T-helper 9 cell (primary cell): ENCODE measurements around the gene CERT1.
"Not testable (repeated sequence)": the region's sequence is repeated elsewhere in the genome, so short reads cannot be mapped to it uniquely, and the experiment has no call there.

ENCODE experiments used
- DNase-seq: peaks from one replicate; pipeline ENCODE4 v3.0.0-alpha.2; 2020

Gene CERT1

DNA sequence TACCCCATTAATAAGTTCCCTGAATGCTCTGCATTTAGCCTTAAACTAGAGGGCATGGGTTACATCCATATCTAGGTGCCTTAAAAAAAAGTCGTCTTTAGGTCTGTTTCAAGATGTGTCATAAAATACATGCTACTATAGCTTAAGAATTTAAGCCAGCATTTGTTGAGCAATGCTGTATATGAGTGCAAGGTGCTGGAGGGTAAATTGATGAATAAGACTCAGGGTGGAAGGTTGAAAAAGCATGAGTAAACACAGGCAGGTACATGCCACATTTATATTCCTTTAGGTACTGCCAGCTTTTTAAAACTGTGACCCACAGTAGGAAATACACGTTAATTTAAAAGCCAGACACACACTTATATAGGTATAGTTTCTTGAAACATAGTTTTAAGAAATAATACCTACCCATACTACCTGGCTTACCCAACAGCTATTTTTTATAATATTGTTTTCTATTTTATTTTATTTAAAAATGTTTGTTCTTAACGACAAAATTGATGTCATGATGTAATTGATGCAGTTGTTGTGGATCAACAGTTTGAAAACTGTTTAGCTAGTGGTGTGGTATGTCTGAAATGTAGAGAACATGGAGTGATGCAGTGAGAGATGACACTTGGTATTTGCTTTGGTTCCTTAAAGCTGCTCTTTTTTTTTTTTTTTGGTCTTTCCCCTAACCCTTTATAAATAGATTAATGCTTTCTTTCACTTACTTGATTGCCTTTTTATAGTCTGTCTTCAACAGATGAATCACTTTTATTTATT, 170.5 kb downstream of the CERT1 start:
- no peak for DNase-seq

- DNase-seq = no peak
Observed at GRCh38 chr5:75338408-75338807, 173.0 kb downstream of the CERT1 start.

- peak; percentile 20 for DNase-seq
Observed at GRCh38 chr5:75337366-75338021, 173.9 kb downstream of the CERT1 start.

DNA sequence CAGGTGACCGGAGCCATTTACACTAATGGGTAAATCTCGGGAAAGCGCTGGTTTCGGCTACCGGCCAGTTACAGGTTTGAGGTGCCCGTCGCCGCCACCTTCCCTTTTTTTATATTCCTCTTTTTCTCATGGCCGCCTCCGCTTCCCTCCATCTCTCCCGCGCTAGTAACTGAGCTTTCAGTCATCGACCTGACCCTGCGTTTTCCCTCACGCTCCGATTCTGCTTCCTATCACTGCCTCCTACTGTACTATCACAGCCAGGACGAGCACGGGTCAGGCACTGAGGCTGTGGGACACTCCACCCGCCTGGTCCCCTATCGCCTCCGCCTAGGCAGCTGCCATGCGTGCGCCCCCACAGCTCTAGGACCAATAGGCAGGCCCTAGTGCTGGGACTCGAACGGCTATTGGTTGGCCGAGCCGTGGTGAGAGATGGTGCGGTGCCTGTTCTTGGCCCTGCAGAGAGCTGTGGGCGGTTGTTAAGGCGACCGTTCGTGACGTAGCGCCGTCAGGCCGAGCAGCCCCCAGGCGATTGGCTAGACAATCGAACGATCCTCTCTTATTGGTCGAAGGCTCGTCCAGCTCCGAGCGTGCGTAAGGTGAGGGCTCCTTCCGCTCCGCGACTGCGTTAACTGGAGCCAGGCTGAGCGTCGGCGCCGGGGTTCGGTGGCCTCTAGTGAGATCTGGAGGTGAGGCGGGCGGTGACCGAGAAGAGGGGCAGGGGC, 174.7 kb downstream of the CERT1 start, which contains the start of gene HMGCR:
HMGCR (plus strand) TSS at position 606 of the 722 bp plus-strand sequence. CDS start 5,386 bp downstream, outside the sequence.
- peak; percentile 92 for DNase-seq

GRCh38 chr5:75335952-75336614, 175.3 kb downstream of the CERT1 start:
- DNase-seq = peak; percentile 2

GRCh38 chr5:75335486-75335885, 175.9 kb downstream of the CERT1 start:
- DNase-seq = no peak

DNA sequence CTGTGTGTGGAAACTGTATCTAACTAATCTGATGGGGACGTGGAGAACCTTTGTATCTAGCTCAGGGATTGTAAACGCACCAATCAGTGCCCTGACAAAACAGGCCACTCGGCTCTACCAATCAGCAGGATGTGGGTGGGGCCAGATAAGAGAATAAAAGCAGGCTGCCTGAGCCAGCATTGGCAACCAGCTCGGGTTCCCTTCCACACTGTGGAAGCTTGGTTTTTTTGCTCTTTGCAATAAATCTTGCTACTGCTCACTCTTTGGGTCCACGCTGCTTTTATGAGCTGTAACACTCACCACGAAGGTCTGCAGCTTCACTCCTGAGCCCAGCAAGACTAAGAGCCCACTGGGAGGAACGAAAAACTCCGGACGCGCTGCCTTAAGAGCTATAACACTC, 177.0 kb downstream of the CERT1 start:
- DNase-seq = not testable (repeated sequence)

DNA sequence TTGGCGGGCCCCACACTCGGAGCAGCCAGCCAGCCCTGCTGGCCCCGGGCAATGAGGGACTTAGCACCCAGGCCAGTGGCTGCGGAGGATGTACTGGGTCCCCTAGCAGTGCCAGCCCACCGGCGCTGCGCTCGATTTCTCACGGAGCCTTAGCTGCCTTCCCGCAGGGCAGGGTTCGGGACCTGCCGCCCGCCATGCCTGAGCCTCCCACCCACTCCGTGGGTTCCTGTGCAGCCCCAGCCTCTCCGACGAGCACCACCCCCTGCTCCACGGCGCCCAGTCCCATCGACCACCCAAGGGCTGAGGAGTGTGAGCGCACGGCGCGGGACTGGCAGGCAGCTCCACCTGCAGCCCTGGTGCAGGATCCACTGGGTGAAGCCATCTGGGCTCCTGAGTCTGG, 177.7 kb downstream of the CERT1 start:
- DNase-seq = not testable (repeated sequence)

- DNase-seq = no peak
Observed at GRCh38 chr5:75331095-75332090, 180.0 kb downstream of the CERT1 start.

DNA sequence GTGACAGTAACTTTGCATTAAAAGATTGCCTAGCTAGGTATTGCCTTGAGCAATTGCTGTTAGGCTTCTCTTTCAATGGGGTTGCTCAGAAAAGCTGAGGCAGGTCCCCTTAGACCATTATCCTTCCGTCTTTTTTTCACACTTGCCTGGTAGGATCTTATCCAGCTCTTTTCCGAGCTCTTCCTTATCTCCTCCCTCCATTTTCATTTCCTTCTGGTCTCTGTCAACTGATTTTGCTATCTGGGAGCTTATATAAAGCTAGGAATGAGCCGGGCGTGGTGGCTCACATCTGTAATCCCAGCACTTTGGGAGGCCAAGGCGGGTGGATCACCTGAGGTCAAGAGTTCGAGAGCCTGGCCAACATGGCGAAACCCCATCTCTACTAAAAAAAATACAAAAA, 181.0 kb downstream of the CERT1 start:
- no peak for DNase-seq
